GM13977 (cell line): Measurements from ENCODE around the gene UBAC2.

ENCODE experiments used
- DNase-seq: peaks from one replicate; pipeline ENCODE4 v3.0.0; 2012; ENCODE audit warnings: low spot score
- in situ Hi-C: fragments of 300-500 bp; cut with MboI; formaldehyde crosslinking; loops from one replicate; pipeline ENCODE4 v1.12.0; 2022; ENCODE audit warnings: low sequenced_read_pairs, low pct_unique_long_range_greater_than_20kb, mixed read lengths, inconsistent platforms; ENCODE audit not compliant: unreplicated experiment
- TF ChIP-seq, protein P1 (sequence below): IDR thresholded peaks from 2 replicates; pipeline ENCODE4 v1.5.1; 2012; ENCODE audit warnings: mild to moderate bottlenecking, control low read depth; ENCODE audit not compliant: insufficient read depth; ENCODE audit errors: extremely low read depth, missing control alignments

The UBAC2 gene

DNA sequence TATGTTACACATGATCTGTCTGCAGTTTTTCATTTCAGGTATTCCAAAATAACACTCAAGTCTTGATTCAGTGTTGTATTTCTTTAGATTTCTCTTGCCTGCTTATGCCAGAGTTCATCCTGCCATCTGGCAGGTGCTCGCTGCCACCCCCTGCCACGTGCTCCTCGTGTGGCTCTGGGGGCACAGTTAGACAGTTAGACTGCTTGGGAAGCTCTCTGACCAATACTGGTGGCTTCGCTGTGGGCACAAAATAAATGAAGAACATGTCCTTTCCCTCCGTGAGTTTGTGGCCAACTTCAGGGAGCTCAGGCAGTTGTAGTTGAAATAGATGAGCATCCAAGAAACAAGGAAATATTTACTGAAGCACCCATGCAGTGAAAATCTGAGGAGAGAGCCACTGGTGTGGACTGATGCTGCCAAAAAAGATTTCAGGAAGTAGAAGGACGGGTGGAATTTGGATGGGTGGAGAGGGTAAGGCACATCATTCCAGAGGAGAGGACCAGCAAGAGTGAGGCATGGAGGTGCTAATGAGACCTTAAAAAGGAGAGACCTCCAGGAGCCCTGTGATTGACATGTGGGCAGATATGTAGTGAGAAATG lies 144.1 kb downstream of the UBAC2 start:
- DNase-seq: no peak
- TF ChIP-seq, protein P1, sequence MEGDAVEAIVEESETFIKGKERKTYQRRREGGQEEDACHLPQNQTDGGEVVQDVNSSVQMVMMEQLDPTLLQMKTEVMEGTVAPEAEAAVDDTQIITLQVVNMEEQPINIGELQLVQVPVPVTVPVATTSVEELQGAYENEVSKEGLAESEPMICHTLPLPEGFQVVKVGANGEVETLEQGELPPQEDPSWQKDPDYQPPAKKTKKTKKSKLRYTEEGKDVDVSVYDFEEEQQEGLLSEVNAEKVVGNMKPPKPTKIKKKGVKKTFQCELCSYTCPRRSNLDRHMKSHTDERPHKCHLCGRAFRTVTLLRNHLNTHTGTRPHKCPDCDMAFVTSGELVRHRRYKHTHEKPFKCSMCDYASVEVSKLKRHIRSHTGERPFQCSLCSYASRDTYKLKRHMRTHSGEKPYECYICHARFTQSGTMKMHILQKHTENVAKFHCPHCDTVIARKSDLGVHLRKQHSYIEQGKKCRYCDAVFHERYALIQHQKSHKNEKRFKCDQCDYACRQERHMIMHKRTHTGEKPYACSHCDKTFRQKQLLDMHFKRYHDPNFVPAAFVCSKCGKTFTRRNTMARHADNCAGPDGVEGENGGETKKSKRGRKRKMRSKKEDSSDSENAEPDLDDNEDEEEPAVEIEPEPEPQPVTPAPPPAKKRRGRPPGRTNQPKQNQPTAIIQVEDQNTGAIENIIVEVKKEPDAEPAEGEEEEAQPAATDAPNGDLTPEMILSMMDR: no peak
- in situ Hi-C loops: no loop called here

DNA sequence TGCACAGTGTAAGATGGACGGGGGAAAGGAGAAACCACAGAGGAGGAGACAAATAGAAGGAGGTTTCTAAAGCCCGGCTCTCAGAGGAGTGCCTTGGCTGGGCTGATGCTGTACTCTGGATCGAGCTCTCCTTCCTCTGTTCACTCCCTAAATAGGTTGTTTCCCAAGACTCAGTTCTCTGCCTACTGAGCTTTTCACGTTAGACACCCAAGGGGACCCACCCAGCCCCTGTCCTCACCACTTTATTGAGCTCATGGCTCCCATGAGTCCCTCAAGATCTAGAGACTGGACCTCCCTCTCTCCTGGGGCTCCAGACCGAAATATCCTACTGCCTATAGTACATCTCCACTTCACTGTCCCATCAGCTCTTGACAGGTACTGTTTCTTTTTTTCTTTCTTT lies 144.7 kb downstream of the UBAC2 start:
- TF ChIP-seq, protein P1: no peak
- in situ Hi-C loops: no loop called here
- DNase-seq: no peak

DNA sequence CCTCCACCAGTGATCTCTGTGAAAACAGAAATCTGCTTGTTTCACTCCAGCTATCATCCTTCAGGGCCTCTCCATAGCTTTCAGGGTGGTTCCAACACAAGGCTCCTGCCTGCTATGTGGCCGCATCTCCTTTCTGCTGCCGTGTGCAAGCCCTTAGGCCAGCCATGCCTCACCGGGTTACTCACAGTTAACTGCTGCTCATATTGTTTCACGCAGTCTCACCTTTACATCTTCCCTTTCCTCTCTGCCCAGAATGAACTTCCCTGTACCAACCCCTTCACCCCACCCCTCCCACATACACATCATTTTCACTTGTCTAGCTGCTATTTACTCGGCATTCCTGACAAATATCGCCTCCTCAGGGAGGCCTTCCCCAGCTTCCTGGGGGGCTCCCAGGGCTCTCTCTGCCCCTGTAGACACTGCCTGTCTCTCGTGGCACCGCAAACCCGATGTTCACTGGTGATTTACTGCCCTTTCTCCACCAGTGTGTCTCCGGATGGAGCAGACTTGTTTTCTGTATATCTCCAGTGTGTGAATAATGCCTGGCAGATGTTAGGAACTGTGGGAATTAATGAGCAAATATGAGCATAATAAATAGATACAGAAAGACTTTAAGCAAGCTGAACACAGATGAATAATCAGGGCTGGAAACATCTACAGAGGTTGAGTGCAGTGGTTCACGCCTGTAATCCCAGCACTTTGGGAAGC lies 145.8 kb downstream of the UBAC2 start:
- in situ Hi-C loops: no loop called here
- DNase-seq: no peak
- TF ChIP-seq, protein P1: no peak

DNA sequence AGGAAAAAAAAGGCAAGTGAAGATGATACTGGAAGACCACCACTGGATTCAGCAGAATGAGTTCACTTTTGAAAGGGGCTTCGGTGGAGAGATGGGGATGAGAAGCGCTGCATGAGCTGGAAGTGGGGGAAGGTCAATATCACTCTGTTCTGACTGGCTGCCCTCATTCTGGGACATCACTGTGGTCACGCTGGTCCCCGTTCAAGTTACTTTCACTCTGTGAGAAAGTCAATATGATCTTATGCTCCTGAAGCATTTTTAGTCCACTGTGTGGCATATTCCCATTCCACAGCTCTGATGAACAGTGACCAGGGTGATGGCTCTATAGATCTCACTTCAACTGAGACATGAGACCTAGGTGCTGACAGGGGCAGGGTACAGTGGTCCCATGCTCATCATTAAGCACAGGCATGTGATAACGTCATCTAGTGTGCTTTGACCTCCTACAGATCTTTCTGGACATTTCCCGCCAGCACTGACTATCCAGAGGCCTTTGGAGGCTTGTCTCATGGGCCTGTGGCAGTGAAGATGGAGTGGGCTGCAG lies 146.8 kb downstream of the UBAC2 start:
- in situ Hi-C loops: no loop called here
- no peak for DNase-seq
- TF ChIP-seq, protein P1: no peak

DNA sequence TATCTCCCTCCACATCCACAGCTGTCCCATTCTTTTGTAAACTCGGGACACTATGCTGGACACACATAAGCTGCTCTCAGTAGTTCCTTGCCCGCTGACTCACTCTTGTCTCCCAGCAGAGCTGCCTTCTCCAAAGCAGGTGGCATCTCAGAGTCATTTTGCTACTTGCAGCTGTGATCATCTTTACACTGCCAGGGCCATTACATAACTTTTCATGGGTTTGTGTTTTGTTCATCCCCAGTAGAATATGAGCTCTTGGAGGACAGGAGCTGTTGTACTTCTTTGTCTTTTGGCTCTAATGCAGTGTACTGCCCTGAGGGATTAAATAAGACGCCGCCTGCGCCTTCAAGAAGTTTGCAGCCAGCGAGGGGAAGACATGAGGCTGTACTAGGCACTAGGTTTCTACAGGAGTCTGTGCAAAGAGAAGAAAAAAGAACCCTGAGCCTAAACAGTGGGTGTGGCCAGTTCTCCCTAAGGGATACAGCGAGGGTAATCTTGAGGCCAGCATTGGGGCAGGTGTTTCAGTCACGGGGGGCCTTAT lies 147.3 kb downstream of the UBAC2 start:
- TF ChIP-seq, protein P1: no peak
- no peak for DNase-seq
- in situ Hi-C loops: no loop called here

DNA sequence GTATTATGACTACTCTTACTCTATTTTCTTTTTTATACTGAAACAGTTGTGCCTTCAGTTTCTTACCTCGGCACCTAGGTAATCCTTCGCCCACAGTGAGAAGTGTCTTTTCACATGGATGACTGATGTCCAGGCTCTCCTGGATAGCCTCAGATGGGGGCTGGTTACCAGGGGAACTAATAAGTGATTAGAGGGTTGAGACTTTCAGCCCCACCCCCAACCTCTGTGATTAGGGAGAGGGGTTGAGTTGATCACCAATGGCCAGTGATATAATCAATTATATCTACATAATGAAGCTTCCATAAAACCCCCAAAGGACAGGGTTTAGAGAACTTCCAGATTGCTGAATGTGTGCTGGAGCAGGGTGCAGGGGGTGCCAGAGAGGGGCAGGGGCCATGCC lies 149.5 kb downstream of the UBAC2 start:
- TF ChIP-seq, protein P1: no peak
- no peak for DNase-seq
- in situ Hi-C loops: no loop called here
